Measurements from ENCODE around the gene SLC22A7.

The SLC22A7 gene

GRCh38 chr6:43267619-43268354 lies 30.3 kb upstream of the SLC22A7 start:
- no peak for DNase-seq (ENCODE audit: low read depth)

DNA sequence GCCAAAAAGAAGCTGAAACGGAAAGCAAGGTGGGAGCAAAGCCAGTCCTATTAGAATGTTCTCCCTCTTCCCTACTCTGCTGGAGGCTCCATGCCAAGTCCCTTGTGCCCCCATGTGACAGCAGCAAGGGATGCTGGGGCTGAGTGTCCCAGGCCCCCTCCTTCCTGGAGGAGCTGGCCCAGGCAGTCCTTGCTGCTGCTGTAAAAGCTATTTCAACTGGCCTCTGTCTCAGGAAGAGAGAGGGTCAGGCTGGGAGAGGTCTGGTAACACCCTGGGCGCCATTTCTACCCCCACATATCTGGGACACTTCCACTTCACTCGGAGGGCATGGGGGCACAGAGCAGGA lies 29.7 kb upstream of the SLC22A7 start:
- DNase-seq (ENCODE audit: low read depth): no peak

DNA sequence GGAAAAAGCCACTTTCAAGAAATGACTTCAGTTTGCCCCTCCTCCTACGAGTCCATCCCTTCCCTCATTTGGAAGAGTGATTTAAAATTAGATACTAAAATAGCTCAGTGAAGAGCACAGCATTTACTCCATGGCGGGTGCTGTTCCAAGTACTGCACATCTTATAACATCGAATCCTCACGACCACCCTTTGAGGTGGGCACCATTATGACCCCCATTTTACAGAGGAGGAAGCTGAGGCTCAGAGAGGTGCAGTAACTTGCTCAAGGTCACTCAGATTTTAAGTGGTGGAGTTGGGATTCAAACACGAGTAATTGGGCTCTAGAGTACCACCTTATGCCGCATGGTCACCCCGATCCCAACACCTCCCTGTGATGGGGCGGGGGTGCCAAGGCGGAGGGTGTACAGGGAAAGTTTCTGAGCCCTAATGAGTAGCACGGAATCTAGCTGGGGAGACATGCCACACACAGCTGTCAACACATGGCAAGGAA lies 29.2 kb upstream of the SLC22A7 start:
- no peak for DNase-seq (ENCODE audit: low read depth)

DNA sequence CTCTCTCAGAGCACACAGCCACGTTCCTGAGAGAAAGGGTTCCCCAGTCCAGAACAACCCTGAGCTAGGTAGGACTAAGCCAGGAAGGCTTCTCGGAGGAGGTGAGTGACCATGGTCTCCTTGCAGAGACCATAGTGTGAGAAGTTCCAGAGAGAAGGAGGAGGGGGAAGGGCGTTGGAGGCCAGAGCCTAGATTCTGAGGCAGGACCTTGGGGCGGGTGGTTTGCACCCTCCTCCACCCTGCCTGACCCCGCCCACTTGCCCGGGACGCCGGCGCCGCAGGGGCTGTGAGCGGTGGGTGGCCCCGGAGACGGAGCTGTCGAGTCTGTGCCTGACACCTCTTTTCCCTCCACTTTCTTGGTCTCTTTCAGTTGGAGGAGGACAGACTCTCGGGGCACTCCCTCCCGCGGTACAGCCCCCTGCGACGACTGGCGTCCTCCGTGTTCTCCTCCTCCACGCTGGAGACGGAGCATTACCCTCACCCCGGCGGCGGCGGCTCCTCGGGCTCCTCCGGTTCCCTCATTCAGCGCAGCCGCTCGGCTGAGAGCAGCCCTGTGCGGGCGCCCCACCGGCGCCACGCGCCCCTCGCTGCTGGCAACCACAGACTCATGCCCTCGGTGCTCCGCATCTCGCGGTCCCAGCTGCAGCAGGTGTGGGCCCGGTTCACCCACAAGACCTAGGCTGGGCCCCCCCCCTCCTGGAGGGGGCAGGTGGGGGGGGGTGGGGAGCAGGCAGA lies 28.6 kb upstream of the SLC22A7 start:
- no peak for DNase-seq (ENCODE audit: low read depth)

DNA sequence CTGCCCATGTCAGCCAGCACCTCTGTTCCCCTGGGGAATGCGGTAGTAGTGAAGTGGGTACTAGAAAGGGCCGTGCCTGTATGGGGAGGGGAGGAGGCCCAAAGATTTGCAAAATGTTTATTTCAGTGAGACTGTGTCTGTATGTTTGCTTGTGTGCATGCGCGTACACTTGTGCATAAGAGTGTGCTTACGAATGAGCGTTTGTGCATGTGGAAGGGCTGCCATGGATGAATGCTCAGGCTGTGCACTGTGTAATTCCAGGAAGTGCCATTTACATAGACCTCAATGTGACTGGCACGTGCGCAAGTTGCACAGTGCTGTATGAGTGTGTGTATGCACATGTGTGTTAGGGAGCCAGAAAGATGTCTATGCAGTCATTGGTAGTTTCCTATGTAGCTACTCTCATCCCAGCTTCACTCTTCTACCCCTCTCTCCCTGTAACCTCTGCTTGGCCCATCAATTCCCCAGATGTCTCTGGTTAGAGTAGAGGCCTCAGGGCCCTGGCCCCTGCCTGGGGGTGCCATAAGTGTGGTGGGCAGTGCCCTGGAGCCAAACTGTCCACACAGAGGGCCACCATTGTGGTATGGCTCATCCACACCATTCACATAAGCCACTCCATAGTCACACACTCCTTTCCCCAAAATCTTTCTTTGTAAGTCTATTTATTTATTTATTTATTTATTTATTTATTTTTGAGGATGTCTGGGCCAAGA lies 26.8 kb upstream of the SLC22A7 start:
- DNase-seq (ENCODE audit: low read depth): no peak

DNA sequence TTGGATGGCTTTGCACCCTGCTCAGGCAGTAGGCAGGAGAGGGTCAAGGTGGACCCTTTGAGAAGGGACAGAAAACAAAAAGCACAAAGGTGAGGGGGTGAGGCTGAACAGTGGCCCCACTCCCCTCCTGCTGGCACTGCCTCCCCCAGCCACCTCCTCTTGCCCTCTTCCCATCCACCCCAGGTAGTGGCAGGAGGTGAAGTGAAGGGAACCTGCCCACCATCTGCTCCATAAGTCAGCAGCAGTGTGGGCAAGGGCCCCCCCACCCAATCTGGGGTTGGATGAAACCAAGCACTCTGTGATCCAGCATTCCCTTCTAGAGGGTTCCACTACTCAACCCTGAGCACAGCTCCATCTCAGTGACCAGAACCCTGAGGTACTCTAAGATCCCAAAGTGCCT lies 26.1 kb upstream of the SLC22A7 start:
- DNase-seq (ENCODE audit: low read depth): no peak

DNA sequence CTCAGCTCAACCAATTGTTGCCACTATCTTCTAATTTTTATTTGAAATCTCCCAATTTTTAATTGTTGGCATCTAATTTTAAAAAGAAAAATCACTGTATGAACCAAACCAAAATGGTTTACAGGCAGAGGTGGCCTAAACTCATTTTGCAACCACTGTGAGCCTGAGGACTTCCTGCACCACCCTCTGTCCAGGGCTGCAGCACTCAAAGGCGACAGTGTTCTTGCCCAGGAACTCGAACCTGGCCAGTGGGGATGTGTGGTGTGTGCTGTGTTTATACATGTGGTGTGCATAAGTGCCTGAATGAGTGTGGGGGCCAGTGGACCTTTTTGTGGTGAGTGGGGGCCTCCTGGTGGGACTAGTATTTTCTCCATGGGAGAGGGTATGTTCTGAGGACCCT lies 24.4 kb upstream of the SLC22A7 start:
- DNase-seq (ENCODE audit: low read depth): no peak

DNA sequence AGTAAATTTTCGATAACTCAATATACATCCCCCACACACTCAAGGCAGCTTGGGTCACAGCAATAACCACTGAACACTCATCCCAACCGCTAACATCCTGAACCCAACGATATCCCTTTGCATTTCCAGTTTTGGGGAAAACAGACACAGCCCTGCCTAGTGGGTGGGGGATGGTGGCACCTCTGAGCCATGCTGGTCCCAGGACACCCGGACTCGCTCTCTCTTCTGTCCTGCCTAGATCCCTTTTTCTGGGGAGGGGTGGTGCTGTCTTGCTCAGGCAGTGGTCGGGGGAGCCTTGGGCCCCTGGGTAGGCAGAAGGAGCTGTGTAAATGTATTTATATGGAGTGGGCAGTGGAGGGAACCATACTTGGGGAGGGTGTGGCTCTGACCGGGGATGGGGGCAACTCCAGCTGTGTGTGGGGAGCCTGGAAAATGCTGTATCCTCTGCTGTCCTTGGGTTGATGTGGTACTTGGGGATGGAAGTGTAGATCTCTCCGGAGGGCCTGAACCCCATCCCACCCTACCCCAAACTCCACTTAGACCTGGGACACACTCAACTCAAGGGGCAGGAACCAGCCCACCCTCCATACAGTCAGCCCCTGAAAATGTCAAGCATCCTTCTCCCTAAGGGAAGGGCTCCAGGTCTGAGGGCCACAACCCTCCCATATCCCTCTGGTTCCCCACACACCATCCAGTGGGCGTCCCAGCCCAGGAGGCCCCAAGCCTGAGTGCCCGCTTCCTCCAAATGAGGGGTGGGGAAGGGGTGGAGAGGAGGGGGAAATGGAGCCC lies 23.7 kb upstream of the SLC22A7 start:
- DNase-seq (ENCODE audit: low read depth): no peak

GRCh38 chr6:43274916-43275597 lies 23.0 kb upstream of the SLC22A7 start:
- no peak for DNase-seq (ENCODE audit: low read depth)

GRCh38 chr6:43275801-43276576 lies 22.1 kb upstream of the SLC22A7 start:
- no peak for DNase-seq (ENCODE audit: low read depth)

DNA sequence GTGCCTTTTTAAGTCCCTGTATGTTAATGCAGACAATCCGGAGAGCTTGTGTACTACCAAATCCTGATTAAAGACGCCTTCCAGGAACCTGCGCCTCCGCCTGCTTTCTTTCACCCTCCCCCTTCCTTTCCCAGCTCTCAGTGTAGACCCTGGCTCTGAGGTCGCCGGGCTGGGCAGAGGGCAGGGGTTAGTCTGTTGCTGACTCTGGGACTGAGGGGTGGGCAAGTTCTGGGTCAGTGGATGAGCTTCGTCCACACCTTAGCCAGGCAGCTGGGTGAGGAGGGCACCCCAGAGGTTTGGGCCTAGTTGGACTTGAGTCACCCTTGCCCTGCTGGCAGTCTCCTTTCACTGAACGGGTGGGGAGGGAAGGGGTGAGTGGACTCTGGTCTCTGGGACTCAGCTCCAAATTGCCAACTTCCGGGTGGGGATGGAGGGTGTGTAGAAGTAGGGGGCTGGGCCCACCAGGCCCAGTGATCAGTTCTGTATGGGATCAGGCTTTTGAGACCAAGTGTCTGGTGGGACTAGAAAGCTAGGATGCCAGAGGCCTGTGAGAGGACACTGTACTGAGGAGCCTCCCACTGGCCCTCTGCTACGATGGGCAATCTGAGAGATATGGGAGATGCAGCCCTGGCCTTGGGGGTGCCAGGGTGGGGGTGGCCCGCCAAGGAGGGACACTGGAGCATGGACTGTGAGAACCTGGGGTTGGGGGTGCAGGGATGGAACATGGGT lies 21.3 kb upstream of the SLC22A7 start:
- no peak for DNase-seq (ENCODE audit: low read depth)

DNA sequence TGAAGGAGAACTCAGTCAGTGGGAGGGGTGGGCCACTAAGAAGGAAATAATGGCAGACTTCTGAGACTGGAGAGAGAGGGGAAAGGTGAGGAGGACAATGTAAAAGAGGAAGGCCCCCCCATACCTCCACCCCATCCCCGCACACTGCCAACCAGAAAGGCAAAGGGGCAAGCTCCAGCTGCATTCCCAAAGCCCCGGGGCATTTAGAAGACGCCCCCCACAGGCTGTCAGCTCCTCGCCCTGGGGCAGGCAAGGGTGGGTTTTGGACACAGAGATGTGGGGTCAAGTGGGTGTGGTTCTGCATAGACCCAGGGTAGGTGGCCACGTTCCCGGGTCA lies 20.8 kb upstream of the SLC22A7 start:
- no peak for DNase-seq (ENCODE audit: low read depth)

DNA sequence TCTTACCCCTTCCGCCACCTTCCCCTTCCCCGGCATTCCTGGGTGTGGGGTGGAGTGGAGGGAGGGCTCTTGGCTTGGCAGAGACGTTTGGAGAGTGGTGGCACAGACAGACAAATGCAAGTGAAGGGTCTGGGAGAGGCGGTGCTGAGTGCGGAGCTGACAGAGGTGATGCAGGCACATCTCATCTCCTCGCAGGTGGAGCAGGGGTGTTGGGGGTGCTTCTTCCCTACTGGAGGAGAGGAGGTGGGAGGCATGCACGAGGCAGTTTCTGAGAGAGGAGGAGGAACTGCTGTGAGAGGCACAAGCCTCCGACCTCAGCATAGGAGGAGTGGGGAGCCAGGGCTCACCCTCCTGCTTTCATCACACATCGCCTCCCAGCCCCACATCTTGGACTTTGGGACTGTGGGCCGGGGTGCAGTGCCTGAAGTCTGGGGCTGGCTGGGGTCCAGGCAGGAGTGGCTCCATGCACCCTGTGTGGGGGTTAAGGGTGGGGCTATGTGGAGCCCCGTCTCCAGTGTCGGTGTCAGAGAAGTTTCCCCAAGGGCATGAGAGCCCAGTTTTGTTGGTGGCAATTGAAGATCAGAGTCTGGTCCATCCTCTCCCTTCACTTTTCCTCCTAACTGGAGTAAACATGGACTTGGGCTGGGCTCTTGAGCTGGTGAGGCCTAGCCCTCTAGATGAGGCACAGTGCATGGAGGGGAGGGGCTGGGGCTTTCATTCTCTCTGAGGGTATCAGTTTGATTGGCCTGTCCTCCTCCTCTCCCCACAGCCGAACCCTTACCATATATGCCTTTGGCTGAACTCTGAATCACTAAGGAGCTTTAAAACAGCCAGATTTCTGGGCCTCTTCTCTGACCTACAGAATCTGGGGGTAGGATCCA lies 20.2 kb upstream of the SLC22A7 start:
- DNase-seq (ENCODE audit: low read depth): no peak

- peak; percentile 6 for DNase-seq (ENCODE audit: low read depth)
Observed at GRCh38 chr6:43278524-43279078, 19.5 kb upstream of the SLC22A7 start.

GRCh38 chr6:43280234-43280633 lies 17.8 kb upstream of the SLC22A7 start:
- no peak for DNase-seq (ENCODE audit: low read depth)

- no peak for DNase-seq (ENCODE audit: low read depth)
Observed at GRCh38 chr6:43282060-43282459, 16.0 kb upstream of the SLC22A7 start.

DNA sequence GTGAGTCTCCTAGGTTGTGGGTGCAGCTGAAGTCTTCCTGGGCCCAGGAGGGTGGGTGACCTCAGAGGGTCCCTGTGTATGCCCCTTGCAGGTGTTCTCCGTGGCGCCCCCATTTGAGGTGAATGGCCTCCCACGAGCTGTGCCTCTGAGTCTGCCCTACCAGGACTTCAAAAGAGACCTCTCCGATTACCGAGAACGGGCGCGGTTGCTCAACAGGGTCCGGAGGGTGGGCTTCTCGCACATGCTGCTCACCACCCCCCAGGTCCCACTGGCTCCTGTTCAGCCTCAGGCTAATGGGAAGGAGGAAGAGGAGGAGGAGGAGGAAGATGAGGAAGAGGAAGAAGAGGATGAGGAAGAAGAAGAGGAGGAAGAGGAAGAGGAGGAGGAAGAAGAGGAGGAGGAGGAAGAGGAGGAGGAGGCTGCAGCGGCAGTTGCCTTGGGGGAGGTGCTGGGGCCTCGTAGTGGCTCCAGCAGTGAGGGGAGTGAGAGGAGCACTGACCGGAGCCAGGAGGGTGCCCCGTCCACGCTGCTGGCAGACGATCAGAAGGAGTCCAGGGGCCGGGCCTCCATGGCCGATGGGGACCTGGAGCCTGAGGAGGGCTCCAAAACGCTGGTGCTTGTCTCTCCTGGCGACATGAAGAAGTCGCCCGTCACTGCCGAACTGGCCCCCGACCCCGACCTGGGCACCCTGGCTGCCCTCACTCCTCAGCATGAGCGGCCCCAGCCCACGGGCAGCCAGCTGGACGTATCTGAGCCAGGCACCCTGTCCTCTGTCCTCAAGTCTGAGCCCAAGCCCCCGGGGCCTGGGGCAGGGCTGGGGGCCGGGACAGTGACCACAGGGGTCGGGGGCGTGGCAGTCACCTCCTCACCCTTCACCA lies 15.2 kb upstream of the SLC22A7 start:
- no peak for DNase-seq (ENCODE audit: low read depth)

- no peak for DNase-seq (ENCODE audit: low read depth)
Observed at GRCh38 chr6:43283514-43283901, 14.6 kb upstream of the SLC22A7 start.

Data from non-pigmented ciliary epithelial cell (primary cell).